Measurements from ENCODE around the gene UGT1A10.

- no peak for TF ChIP-seq CTCF (IDR thresholded peaks at IDR 0.05 in 2 of 3, conservative IDR thresholded peaks at IDR 0.05 in 1 of 3; ENCODE audit: borderline replicate concordance in 1 of 3, insufficient read depth in 1 of 3, low read depth in 2 of 3, low read length in 2 of 3)
- TF ChIP-seq, protein P1, sequence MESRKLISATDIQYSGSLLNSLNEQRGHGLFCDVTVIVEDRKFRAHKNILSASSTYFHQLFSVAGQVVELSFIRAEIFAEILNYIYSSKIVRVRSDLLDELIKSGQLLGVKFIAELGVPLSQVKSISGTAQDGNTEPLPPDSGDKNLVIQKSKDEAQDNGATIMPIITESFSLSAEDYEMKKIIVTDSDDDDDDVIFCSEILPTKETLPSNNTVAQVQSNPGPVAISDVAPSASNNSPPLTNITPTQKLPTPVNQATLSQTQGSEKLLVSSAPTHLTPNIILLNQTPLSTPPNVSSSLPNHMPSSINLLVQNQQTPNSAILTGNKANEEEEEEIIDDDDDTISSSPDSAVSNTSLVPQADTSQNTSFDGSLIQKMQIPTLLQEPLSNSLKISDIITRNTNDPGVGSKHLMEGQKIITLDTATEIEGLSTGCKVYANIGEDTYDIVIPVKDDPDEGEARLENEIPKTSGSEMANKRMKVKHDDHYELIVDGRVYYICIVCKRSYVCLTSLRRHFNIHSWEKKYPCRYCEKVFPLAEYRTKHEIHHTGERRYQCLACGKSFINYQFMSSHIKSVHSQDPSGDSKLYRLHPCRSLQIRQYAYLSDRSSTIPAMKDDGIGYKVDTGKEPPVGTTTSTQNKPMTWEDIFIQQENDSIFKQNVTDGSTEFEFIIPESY (IDR thresholded peaks at IDR 0.05; ENCODE audit: extremely low read depth, insufficient replicate concordance, low read length) = no peak
Measured at GRCh38 chr2:233706720-233707119, 70.5 kb downstream of the UGT1A10 start.

Measured in HCT116 (cell line).